ENCODE measurements around the gene GAL3ST3.
"Not testable (repeated sequence)": the region's sequence is repeated elsewhere in the genome, so short reads cannot be mapped to it uniquely, and the experiment has no call there.

Gene GAL3ST3

GRCh38 chr11:66048547-66049323 is at the start of gene GAL3ST3:
TSS of gene GAL3ST3 (minus strand) at chr11:66049161. CDS start at chr11:66045415, 3,746 bp downstream.
- DNase-seq: peak in 15 of 58 donors; percentile 3 to 53 (median 19)

GRCh38 chr11:66092125-66092524 is 43.2 kb upstream of the GAL3ST3 start:
- not testable (repeated sequence) for DNase-seq

- no peak for DNase-seq
Measured at GRCh38 chr11:66090288-66090687, 41.3 kb upstream of the GAL3ST3 start.

- DNase-seq: no peak
Measured at GRCh38 chr11:66089067-66089466, 40.1 kb upstream of the GAL3ST3 start.

GRCh38 chr11:66087148-66087908 is 38.4 kb upstream of the GAL3ST3 start:
- DNase-seq: no peak

- DNase-seq: peak in 1 of 58 donors; percentile 44
Measured at GRCh38 chr11:66084821-66085475, 36.0 kb upstream of the GAL3ST3 start.

- DNase-seq: no peak
Measured at GRCh38 chr11:66083767-66084166, 34.8 kb upstream of the GAL3ST3 start.

- no peak for DNase-seq
Measured at GRCh38 chr11:66082946-66083698, 34.2 kb upstream of the GAL3ST3 start.

- DNase-seq: peak in 11 of 58 donors; percentile 6 to 30 (median 13)
Measured at GRCh38 chr11:66081505-66081904, 32.5 kb upstream of the GAL3ST3 start.

- DNase-seq: no peak
Measured at GRCh38 chr11:66080055-66080817, 31.3 kb upstream of the GAL3ST3 start.

GRCh38 chr11:66078949-66079348 is 30.0 kb upstream of the GAL3ST3 start:
- DNase-seq: not testable (repeated sequence)

- no peak for DNase-seq
Measured at GRCh38 chr11:66077927-66078326, 29.0 kb upstream of the GAL3ST3 start.

- no peak for DNase-seq
Measured at GRCh38 chr11:66076561-66076960, 27.6 kb upstream of the GAL3ST3 start.

- no peak for DNase-seq
Measured at GRCh38 chr11:66075273-66075672, 26.3 kb upstream of the GAL3ST3 start.

- DNase-seq: no peak
Measured at GRCh38 chr11:66073669-66074068, 24.7 kb upstream of the GAL3ST3 start.

GRCh38 chr11:66072518-66072917 is 23.6 kb upstream of the GAL3ST3 start:
- DNase-seq: no peak

- DNase-seq: no peak
Measured at GRCh38 chr11:66072081-66072480, 23.1 kb upstream of the GAL3ST3 start.

- no peak for DNase-seq
Measured at GRCh38 chr11:66071381-66071801, 22.4 kb upstream of the GAL3ST3 start.

- DNase-seq: peak in 18 of 58 donors; percentile 11 to 41 (median 30)
Measured at GRCh38 chr11:66070604-66071380, 21.8 kb upstream of the GAL3ST3 start.

Measured in anterior cingulate cortex (tissue), 58 donors.